ENCODE measurements around the gene NPBWR2. TPM values are rescaled to one million over a fixed set of nuclear protein-coding genes. Genes with fewer than 3 reads are reported as not detected.
"Not testable (repeated sequence)": the region's sequence is repeated elsewhere in the genome, so short reads cannot be mapped to it uniquely, and the experiment has no call there.

NPBWR2 gene
- total RNA-seq, 1 donor from 2014 or later: not detected

DNA sequence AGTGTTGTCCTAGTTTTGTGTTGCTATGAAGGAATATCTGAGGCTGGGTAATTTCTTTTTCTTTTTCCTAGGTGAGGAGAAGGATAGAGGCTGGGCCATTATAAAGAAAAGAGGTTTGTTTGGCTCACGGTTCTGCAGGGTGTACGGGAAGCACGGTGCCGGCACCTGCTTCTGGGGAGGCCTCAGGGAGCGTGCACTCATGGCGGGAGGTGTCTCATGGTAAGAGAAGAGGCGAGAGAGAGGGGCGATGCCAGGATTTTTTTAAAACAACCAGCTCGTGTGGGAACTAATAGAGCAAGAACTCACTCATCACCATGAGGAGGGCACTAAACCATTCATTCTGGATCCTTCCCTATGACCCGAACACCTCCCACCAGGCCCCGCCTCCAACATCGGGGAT lies 14.2 kb upstream of the NPBWR2 start:
- Mint-ChIP-seq H3K27ac (ENCODE audit: unreplicated experiment) (no peak overlapping the region), H3K27me3 (ENCODE audit: low read depth) (peaks cover 41% of the 10 kb centered on the region), H3K4me1 (peaks cover 12% of the 10 kb centered on the region), H3K9me3 (no peaks in the 10 kb centered on the region), H3K36me3 (ENCODE audit: low read depth) (no peaks in the 10 kb centered on the region), H3K4me3 (no peak overlapping the region)
- TF ChIP-seq, protein P1, sequence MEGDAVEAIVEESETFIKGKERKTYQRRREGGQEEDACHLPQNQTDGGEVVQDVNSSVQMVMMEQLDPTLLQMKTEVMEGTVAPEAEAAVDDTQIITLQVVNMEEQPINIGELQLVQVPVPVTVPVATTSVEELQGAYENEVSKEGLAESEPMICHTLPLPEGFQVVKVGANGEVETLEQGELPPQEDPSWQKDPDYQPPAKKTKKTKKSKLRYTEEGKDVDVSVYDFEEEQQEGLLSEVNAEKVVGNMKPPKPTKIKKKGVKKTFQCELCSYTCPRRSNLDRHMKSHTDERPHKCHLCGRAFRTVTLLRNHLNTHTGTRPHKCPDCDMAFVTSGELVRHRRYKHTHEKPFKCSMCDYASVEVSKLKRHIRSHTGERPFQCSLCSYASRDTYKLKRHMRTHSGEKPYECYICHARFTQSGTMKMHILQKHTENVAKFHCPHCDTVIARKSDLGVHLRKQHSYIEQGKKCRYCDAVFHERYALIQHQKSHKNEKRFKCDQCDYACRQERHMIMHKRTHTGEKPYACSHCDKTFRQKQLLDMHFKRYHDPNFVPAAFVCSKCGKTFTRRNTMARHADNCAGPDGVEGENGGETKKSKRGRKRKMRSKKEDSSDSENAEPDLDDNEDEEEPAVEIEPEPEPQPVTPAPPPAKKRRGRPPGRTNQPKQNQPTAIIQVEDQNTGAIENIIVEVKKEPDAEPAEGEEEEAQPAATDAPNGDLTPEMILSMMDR (conservative IDR thresholded peaks at IDR 0.05): no peak
- no peak for DNase-seq (ENCODE audit: low read depth, low spot score)

DNA sequence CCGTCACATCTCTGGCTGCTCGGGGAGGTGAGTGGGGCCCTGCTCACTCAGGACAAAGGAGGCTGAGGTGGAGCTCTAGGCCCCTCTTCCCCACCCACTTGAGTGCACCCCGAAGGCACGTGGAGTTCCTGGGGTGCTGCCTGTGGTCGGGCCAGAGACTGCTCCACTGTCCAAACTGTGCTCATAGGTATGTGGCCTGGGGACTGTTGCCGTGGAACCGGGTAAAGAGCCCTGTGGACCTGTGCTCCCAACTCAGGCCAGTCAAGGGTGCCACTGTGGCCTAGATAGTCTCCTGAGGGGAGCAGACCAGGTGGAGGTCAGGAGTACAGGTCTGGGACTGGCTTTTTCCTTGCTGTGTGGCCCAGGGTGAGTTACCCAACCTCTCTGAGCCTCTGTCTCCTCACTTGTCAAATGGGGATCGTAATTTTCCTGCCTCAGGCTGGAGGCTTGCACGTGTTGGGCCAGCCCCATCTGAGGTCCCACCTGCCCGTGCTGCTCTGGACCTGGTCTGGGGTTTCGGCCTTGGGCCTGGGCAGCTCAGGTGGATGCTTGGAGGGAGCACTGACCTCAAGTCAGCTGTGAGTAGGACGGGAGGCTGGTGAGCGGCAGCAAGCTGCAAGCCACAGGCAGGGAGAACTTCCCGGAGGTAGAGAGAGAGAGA lies 12.4 kb upstream of the NPBWR2 start:
- DNase-seq (ENCODE audit: low read depth, low spot score): no peak
- peaks cover 41% of the 10 kb centered on the region for H3K27me3 Mint-ChIP-seq (ENCODE audit: low read depth)
- peak overlapping the region; percentile 57 for H3K27ac Mint-ChIP-seq (ENCODE audit: unreplicated experiment)
- no peaks in the 10 kb centered on the region for H3K36me3 Mint-ChIP-seq (ENCODE audit: low read depth)
- TF ChIP-seq, protein P1 (conservative IDR thresholded peaks at IDR 0.05): no peak
- peak overlapping the region; percentile 54 for H3K4me3 Mint-ChIP-seq
- H3K4me1 Mint-ChIP-seq: peaks cover 12% of the 10 kb centered on the region
- H3K9me3 Mint-ChIP-seq: no peaks in the 10 kb centered on the region

DNA sequence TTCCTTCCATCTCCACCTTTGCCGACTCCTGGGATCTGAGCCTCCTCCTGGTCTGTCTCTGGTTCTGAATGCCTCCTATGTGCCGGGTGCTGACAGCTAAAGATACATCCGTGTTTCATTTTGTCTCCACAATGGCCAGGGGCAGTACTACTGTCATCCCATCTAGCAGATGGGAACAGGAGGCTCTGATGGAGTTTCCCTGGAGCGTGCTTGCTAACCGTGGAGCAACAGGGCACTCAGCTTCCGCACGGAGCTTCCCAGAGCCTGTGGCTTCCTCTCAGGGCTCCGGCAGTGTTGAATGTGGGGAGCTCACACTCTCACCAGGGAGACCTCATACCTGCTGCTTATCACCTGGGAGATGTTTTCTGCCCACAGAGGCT lies 11.9 kb upstream of the NPBWR2 start:
- H3K36me3 Mint-ChIP-seq (ENCODE audit: low read depth): no peaks in the 10 kb centered on the region
- peaks cover 12% of the 10 kb centered on the region for H3K4me1 Mint-ChIP-seq
- DNase-seq (ENCODE audit: low read depth, low spot score): no peak
- H3K27ac Mint-ChIP-seq (ENCODE audit: unreplicated experiment): no peak overlapping the region
- no peak overlapping the region for H3K4me3 Mint-ChIP-seq
- no peaks in the 10 kb centered on the region for H3K9me3 Mint-ChIP-seq
- TF ChIP-seq, protein P1 (conservative IDR thresholded peaks at IDR 0.05): no peak
- peaks cover 37% of the 10 kb centered on the region for H3K27me3 Mint-ChIP-seq (ENCODE audit: low read depth)

DNA sequence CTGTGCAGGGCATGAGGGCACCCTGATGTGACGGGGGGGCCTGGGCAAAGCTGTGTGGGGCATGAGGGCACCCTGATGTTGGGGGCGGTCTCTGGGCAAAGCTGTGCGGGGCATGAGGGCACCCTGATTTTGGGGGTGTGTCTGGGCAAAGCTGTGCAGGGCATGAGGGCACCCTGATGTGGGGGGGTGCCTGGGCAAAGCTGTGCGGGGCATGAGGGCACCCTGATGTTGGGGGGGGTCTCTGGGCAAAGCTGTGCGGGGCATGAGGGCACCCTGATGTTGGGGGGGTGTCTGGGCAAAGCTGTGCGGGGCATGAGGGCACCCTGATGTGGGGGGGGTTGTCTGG lies 10.0 kb upstream of the NPBWR2 start:
- H3K9me3 Mint-ChIP-seq: not testable (repeated sequence)

DNA sequence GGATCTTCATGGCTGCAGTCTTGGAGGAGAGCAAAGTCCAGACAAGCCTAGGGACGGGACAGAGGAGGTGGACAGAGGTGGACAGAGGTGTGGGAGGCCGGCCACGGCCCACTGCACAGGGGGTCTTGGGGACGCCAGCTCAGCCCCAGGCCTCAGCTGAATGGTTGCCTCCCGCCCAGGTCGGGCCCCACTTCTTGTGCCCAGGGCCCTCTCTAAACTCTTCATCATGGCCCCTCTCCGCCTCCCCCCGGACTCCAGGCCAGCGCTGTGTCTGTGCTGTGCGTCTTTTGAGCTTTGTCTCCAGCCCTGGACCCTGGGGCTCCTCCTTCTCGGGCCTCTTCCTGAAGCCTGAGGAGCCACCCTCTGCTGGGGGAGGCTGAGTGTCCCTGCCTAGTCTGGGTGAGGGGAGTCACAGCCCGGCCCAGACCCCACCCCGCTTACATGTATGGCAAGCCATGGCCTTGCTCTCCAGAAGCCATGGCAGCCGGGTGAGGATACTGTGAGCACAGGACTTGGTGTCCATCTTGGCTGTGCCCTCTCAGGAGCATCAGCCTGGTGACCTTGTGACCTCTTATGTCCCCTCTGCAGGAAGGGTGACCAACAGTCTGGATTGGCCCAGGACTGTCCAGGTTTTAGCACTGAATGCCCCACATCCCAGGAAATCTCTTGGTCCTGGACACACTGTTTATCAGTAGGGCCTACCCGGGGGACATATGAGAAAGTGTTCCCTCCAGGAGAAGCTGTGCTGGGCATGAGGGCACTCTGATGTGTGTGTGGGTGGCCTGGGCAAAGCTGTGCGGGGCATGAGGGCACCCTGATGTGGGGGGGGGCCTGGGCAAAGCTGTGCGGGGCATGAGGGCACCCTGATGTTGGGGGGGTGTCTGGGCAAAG lies 9.4 kb upstream of the NPBWR2 start:
- Mint-ChIP-seq H3K4me1 (peaks cover 12% of the 10 kb centered on the region), H3K9me3 (no peaks in the 10 kb centered on the region), H3K4me3 (no peak overlapping the region), H3K27me3 (ENCODE audit: low read depth) (peaks cover 15% of the 10 kb centered on the region), H3K36me3 (ENCODE audit: low read depth) (no peaks in the 10 kb centered on the region), H3K27ac (ENCODE audit: unreplicated experiment) (no peak overlapping the region)
- DNase-seq (ENCODE audit: low read depth, low spot score): no peak
- TF ChIP-seq, protein P1 (conservative IDR thresholded peaks at IDR 0.05): no peak

More for the DNA sequence above, 10.0 kb upstream of the NPBWR2 start:
- Mint-ChIP-seq H3K27me3 (ENCODE audit: low read depth) (peaks cover 21% of the 10 kb centered on the region), H3K4me1 (peaks cover 12% of the 10 kb centered on the region)
- DNase-seq (ENCODE audit: low read depth, low spot score); H3K27ac Mint-ChIP-seq (ENCODE audit: unreplicated experiment); H3K36me3 Mint-ChIP-seq (ENCODE audit: low read depth); H3K4me3 Mint-ChIP-seq: not testable (repeated sequence)

DNA sequence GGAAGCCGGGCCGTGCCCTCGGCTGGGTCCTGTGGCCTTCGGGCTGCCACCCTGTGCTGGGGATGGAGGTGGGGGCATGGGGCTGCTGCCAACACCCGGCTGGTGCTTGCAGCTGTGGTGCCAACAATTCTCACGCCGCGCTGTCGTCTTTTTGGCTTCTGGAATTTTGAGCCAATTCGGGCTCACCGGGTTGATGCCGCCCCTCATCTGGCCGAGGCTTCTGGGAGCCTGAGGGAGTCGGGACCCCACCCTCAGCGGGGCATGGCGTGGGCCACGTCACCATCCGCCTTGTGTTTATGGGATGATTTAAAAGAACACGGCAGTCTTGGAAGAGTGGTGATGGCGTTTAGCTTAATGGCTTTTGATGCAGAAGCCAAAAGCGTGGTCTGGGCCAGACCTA lies 8.7 kb upstream of the NPBWR2 start:
- TF ChIP-seq, protein P1 (conservative IDR thresholded peaks at IDR 0.05): no peak
- Mint-ChIP-seq H3K9me3 (no peaks in the 10 kb centered on the region), H3K27ac (ENCODE audit: unreplicated experiment) (no peak overlapping the region), H3K27me3 (ENCODE audit: low read depth) (peaks cover 7% of the 10 kb centered on the region), H3K4me3 (no peak overlapping the region), H3K36me3 (ENCODE audit: low read depth) (no peaks in the 10 kb centered on the region), H3K4me1 (peaks cover 8% of the 10 kb centered on the region)
- DNase-seq (ENCODE audit: low read depth, low spot score): no peak

Measured in neural crest cell (in vitro differentiated cells).